Measurements from ENCODE around the gene CLEC4G.
"Not testable (repeated sequence)": the region's sequence is repeated elsewhere in the genome, so short reads cannot be mapped to it uniquely, and the experiment has no call there.

The CLEC4G gene

GRCh38 chr19:7746306-7746705 is 14.4 kb upstream of the CLEC4G start:
- DNase-seq = not testable (repeated sequence)

GRCh38 chr19:7744871-7745650 is 13.2 kb upstream of the CLEC4G start:
- DNase-seq = no peak

- no peak for DNase-seq
Observed at GRCh38 chr19:7744199-7744786, 12.4 kb upstream of the CLEC4G start.

- no peak for DNase-seq
Observed at GRCh38 chr19:7743425-7743841, 11.5 kb upstream of the CLEC4G start.

- peak; percentile 47 for DNase-seq
Observed at GRCh38 chr19:7742991-7743390, 11.1 kb upstream of the CLEC4G start.

- DNase-seq = peak; percentile 91
Observed at GRCh38 chr19:7742575-7742974, 10.7 kb upstream of the CLEC4G start.

GRCh38 chr19:7740682-7741054 is 8.8 kb upstream of the CLEC4G start:
- DNase-seq = no peak

GRCh38 chr19:7739801-7740681 is 8.1 kb upstream of the CLEC4G start:
- no peak for DNase-seq

- no peak for DNase-seq
Observed at GRCh38 chr19:7739211-7739755, 7.4 kb upstream of the CLEC4G start.

GRCh38 chr19:7738023-7738422 is 6.1 kb upstream of the CLEC4G start:
- no peak for DNase-seq

- DNase-seq = no peak
Observed at GRCh38 chr19:7737215-7737614, 5.3 kb upstream of the CLEC4G start.

- no peak for DNase-seq
Observed at GRCh38 chr19:7736148-7736547, 4.2 kb upstream of the CLEC4G start.

- DNase-seq = no peak
Observed at GRCh38 chr19:7734220-7735203, 2.6 kb upstream of the CLEC4G start.

- DNase-seq = no peak
Observed at GRCh38 chr19:7733376-7733775, 1.5 kb upstream of the CLEC4G start.

GRCh38 chr19:7731615-7732014 is 295 bp downstream of the CLEC4G start:
- no peak for DNase-seq

- no peak for DNase-seq
Observed at GRCh38 chr19:7731218-7731595, 703 bp downstream of the CLEC4G start.

- DNase-seq = no peak
Observed at GRCh38 chr19:7730286-7731217, 1.4 kb downstream of the CLEC4G start.

GRCh38 chr19:7729831-7730285 is 2.1 kb downstream of the CLEC4G start:
- peak; percentile 60 for DNase-seq

- peak; percentile 5 for DNase-seq
Observed at GRCh38 chr19:7729211-7729610, 2.7 kb downstream of the CLEC4G start.

- no peak for DNase-seq
Observed at GRCh38 chr19:7725791-7726190, 6.1 kb downstream of the CLEC4G start.

GRCh38 chr19:7722231-7722651 is 9.7 kb downstream of the CLEC4G start:
- DNase-seq = peak; percentile 89
